Bone marrow (tissue), 2 donors: Measurements from ENCODE around the gene LARP1.

Source experiments
- DNase-seq, 2 donors: peaks; one replicate each; lab custom pipeline; 2025; lab: John Stamatoyannopoulos, UW

The LARP1 gene

GRCh38 chr5:154762261-154762660, 7.1 kb downstream of the LARP1 start:
- no peak for DNase-seq

DNA sequence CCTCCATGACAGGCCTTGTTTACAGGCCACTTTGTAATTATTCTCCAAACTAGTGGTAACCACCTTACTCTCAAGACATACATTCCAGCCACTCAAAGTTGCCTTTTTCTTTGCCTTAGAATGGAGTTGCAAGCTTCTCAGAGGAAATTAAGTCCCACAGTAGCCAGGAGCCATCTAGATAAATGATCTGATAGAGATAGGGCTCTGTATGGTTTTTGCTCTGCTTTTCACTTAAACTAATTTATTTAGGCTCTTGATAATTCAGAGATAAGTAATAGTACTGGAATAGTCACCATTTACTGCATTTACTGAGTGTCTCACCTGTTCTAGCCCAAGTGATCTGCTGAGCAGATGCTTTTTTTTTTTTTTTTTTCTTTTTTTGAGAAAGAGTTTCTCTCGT, 7.5 kb downstream of the LARP1 start:
- no peak for DNase-seq

GRCh38 chr5:154764967-154765366, 9.8 kb downstream of the LARP1 start:
- DNase-seq, result no peak

- DNase-seq, result no peak
Measured at GRCh38 chr5:154765396-154765925, 10.3 kb downstream of the LARP1 start.

DNA sequence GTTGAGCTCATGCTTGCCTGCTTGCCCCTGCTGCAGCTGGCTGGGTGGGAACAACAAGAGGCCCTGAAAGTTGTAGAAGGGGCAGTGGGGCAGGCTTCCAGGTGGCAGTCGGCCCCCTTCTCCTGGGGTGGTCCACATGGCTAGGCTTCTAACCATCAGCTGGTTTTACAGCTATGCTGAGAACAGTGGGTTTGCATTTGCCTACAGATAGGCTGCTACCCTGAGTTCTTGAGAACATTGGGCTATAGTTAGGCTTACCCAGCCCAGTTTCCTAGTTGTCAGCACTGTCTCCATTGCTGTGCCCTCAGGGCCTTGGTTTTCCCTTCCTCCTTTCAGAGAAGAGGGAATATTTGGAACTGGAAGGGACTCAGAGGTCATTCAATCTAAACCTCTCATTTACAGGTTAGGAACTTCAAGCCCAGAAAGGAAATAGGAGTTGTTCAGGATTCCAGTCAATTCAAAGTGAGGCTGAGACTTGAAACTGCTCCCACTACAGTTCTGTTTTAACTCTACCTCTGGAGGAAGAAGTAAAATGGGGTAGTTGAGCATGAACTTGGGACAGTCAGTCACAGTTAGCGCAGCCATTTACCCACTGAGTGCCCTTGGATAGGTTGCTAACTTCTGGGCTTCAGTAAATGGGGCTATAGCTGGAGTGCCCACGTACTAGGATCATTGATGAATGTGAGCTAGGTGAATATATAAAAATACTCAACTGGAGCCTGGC, 11.5 kb downstream of the LARP1 start:
- DNase-seq, result no peak

DNA sequence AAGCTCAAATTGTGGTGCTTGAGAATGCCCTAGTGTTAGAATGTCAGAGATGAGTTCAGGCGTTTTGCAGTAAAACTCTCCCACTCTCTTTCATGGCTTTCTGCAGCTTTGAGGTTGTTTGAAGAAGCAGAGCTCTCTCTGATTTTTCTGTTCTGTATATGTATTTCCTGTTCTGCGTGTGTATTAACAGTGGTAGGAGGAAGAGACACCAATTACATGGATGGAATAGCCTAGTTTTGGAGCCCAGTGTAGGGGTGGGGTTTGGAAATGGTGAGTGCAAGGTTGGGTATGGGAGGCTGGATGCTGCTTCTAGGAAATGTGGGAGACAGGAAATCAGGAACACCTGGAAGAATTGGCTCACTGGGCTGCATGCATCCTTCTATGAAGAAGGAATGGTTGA, 12.4 kb downstream of the LARP1 start:
- no peak for DNase-seq

DNA sequence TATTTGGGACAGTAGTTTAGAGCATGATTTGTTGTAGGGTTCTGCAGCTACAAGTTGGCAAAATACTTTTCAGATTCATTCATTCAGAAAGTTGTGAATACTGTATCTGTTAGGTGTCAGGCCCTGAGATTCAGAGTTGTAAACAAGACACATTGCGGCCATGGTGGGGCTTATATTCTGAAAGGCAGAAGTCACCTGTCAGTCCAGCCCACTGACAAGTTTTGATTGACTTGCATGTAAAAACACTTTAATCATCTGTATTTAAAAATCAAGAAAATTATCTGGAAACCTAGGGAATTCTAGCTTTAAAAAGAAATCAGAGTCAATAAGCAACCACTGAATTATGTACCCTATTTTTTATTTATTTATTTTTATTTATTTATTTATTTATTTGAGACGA, 13.0 kb downstream of the LARP1 start:
- DNase-seq, result no peak

GRCh38 chr5:154770111-154770510, 14.9 kb downstream of the LARP1 start:
- DNase-seq, result peak in 1 of 2 donors; percentile 13

- DNase-seq, result no peak
Measured at GRCh38 chr5:154771383-154771901, 16.3 kb downstream of the LARP1 start.

- no peak for DNase-seq
Measured at GRCh38 chr5:154773326-154773725, 18.1 kb downstream of the LARP1 start.

DNA sequence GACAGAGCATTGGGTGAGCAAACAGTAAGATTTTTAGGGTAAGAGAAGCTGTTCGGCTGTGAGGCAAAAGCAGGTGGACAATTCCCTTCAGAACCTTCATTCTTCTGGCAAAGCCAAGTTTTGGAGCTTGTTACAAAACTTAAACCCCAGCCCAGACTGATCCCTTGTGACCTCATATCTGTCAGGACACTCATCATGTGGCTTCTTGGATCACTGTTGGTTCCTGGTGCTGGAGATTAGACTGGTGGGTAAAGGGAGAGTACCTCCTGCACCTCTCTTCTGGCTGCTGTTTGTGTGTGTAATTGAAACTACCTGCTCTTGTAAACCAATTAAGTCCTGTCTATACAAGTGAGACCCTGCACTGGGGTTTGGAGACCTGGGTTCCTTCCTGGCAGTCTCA, 21.0 kb downstream of the LARP1 start:
- no peak for DNase-seq

DNA sequence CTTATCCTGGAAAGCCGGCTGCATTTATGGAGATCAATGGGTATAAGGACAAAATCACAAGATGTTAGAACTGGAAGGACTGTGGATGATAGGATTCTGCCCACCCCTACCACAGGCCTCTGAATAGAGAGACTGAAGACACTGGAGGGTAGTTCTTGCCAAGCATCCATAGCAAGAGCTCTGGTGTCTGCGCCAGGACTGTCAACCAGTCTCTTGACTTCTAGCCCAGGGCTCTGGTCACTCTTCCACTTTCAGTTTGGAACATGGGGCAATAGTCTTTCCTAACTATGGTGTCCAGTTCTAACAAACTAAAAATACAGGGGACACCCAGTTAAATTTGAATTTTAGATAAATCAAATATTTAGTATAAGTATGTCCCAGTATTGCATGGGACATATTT, 23.4 kb downstream of the LARP1 start:
- DNase-seq, result no peak

- DNase-seq, result no peak
Measured at GRCh38 chr5:154779105-154779504, 23.9 kb downstream of the LARP1 start.

- no peak for DNase-seq
Measured at GRCh38 chr5:154780128-154780527, 25.0 kb downstream of the LARP1 start.

DNA sequence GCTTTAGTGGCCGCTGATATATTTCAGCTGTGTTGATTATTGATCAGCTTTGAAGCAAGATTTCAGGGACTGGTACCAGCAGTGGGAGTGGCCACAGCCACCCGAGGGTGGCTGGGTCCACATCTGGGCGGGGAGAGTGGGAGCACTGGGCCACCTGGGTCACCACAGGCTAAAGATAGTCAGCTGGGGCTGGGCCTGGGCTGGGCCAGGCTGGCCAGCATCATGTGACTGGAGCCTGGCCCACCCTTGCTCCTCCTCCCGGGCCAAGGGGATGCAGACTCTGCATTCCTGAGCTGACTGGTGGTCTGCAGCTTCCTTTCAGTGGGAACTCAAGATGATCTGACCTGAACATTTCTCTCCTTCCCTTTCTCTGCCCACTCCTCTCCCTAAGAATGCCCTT, 27.1 kb downstream of the LARP1 start:
- no peak for DNase-seq

GRCh38 chr5:154782812-154783592, 27.8 kb downstream of the LARP1 start:
- DNase-seq, result no peak

- DNase-seq, result no peak
Measured at GRCh38 chr5:154783774-154784460, 28.7 kb downstream of the LARP1 start.

- DNase-seq, result no peak
Measured at GRCh38 chr5:154784856-154785255, 29.7 kb downstream of the LARP1 start.

DNA sequence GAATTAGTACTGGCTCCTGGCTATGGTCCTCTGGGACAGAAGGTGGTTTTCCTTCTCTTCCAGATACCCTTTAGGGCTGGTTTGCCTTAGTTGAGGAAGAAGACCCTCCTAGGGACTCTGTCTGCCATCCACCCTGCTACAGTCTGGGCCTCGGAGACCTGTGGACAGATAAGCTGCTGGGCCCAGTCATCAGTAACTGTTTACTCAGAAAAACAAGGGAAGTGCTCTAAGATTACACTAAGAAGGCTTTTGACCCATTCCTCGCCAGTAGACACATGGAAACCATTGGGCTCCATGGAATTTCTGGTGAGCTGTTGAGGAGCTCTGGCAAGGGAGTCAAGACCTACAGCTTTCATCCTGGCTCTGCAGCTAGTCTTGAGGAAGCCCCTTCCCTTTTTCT, 31.2 kb downstream of the LARP1 start:
- DNase-seq, result no peak

DNA sequence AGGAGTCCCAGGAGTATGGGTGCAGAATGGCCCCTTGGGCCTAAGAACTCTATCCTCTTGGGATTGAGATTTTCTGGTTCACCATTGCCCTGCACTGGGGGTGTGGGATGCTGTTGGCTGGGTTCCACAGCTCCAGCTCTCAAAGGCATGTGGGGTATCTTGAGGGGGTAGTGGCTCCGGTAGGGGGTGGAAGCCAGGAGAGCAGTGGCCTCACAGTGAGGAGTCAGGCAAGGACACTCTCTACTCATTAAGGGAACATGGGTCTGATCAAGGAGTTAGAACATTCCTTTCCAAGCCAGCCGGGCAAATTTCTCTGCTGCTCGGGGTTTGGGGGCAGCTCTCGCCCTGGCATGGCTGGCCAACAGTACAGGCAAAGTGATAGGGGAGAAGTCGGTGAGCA, 33.0 kb downstream of the LARP1 start:
- no peak for DNase-seq

DNA sequence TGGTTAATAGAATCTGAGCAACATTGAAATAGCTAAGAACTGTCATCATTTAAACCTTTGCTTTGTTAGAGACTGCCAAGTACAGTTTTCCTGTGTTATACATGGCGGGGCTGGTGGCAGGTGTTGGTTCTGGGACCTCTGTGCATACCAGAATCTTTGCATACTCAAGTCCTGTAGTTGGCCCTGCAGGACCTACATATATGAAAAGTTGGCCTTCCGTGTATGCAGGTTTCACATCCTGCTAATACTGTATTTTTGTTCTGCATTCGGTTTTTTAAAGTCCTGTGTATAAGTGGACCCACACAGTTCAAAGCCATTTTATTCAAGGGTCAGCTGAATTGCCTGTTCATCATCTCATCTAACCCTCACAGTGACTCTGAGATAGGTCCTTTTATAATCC, 36.4 kb downstream of the LARP1 start:
- no peak for DNase-seq
